WTC11 (cell line): Measurements from ENCODE around the gene SYPL2. TPM values are rescaled to one million over a fixed set of nuclear protein-coding genes. Genes with fewer than 3 reads are reported as not detected.

Source experiments
- ATF3 ChIP-seq: sonication (generic); formaldehyde crosslinking; conservative IDR thresholded peaks from 2 replicates; pipeline ENCODE4 v1.8.1; 2022; ENCODE audit warnings: mild to moderate bottlenecking, missing genetic modification reagents
- CREM ChIP-seq: sonication (generic); formaldehyde crosslinking; IDR thresholded peaks from 2 replicates; pipeline ENCODE4 v1.8.1; 2022; ENCODE audit warnings: mild to moderate bottlenecking, missing genetic modification reagents, moderate library complexity
- ETV6 ChIP-seq: sonication (generic); formaldehyde crosslinking; IDR thresholded peaks from 2 replicates; pipeline ENCODE4 v1.8.1; 2022; ENCODE audit warnings: mild to moderate bottlenecking, missing genetic modification reagents
- FOXK1 ChIP-seq: sonication (generic); formaldehyde crosslinking; IDR thresholded peaks from 2 replicates; pipeline ENCODE4 v1.8.0; 2022; ENCODE audit warnings: mild to moderate bottlenecking, moderate library complexity, missing genetic modification reagents
- FOXP1 ChIP-seq: sonication (generic); formaldehyde crosslinking; IDR thresholded peaks from 2 replicates; pipeline ENCODE4 v1.8.0; 2022; ENCODE audit warnings: missing genetic modification reagents, mild to moderate bottlenecking, moderate library complexity, borderline replicate concordance
- GABPB1 ChIP-seq: sonication (generic); formaldehyde crosslinking; IDR thresholded peaks from 2 replicates; pipeline ENCODE4 v1.8.1; 2023; ENCODE audit warnings: mild to moderate bottlenecking, missing genetic modification reagents
- GRHL2 ChIP-seq: fragments of 250-450 bp; sonication (Bioruptor Pico); IDR thresholded peaks from 2 replicates; pipeline ENCODE4 v1.8.0; 2022; ENCODE audit warnings: mild to moderate bottlenecking, moderate library complexity; ENCODE audit not compliant: insufficient replicate concordance, severe bottlenecking
- IRF2 ChIP-seq: sonication (generic); formaldehyde crosslinking; IDR thresholded peaks from 2 replicates; pipeline ENCODE4 v1.8.0; 2022; ENCODE audit warnings: low read depth, missing genetic modification reagents, borderline replicate concordance
- JAZF1 ChIP-seq: fragments of 250-450 bp; sonication (Bioruptor Pico); IDR thresholded peaks from 2 replicates; pipeline ENCODE4 v1.9.0; 2021; ENCODE audit warnings: moderate library complexity, mild to moderate bottlenecking, inconsistent platforms
- NFYB ChIP-seq: sonication (generic); formaldehyde crosslinking; conservative IDR thresholded peaks from 2 replicates; pipeline ENCODE4 v1.8.0; 2022; ENCODE audit warnings: low read depth, missing genetic modification reagents
- NR2C2 ChIP-seq: sonication (generic); formaldehyde crosslinking; IDR thresholded peaks from 2 replicates; pipeline ENCODE4 v1.8.0; 2022; ENCODE audit warnings: mild to moderate bottlenecking, missing genetic modification reagents
- RELA ChIP-seq: sonication (generic); formaldehyde crosslinking; IDR thresholded peaks from 2 replicates; pipeline ENCODE4 v1.8.1; 2022; ENCODE audit warnings: missing genetic modification reagents, mild to moderate bottlenecking, borderline replicate concordance
- RORB ChIP-seq: fragments of 250-450 bp; sonication (Bioruptor Pico); IDR thresholded peaks from 2 replicates; pipeline ENCODE4 v1.9.0; 2021; ENCODE audit warnings: mild to moderate bottlenecking
- SMAD4 ChIP-seq: sonication (generic); formaldehyde crosslinking; IDR thresholded peaks from 2 replicates; pipeline ENCODE4 v1.8.0; 2022; ENCODE audit warnings: mild to moderate bottlenecking, missing genetic modification reagents
- SOX15 ChIP-seq: fragments of 250-450 bp; sonication (Bioruptor Pico); IDR thresholded peaks from 2 replicates; pipeline ENCODE4 v1.9.0; 2021; ENCODE audit warnings: mild to moderate bottlenecking
- TEAD4 ChIP-seq: sonication (generic); formaldehyde crosslinking; IDR thresholded peaks from 2 replicates; pipeline ENCODE4 v1.8.0; 2022; ENCODE audit warnings: mild to moderate bottlenecking, missing genetic modification reagents
- TP53 ChIP-seq: sonication (generic); formaldehyde crosslinking; IDR thresholded peaks from 2 replicates; pipeline ENCODE4 v1.8.1; 2023; ENCODE audit warnings: mild to moderate bottlenecking, missing genetic modification reagents
- ZNF121 ChIP-seq: sonication (generic); formaldehyde crosslinking; IDR thresholded peaks from 2 replicates; pipeline ENCODE4 v1.8.0; 2023; ENCODE audit warnings: missing genetic modification reagents
- ZNF219 ChIP-seq: sonication (generic); formaldehyde crosslinking; IDR thresholded peaks from 2 replicates; pipeline ENCODE4 v1.8.0; 2023; ENCODE audit warnings: missing genetic modification reagents, mild to moderate bottlenecking, borderline replicate concordance
- ZNF232 ChIP-seq: sonication (generic); formaldehyde crosslinking; IDR thresholded peaks from 2 replicates; pipeline ENCODE4 v1.8.0; 2022; ENCODE audit warnings: mild to moderate bottlenecking, missing genetic modification reagents
- ZNF396 ChIP-seq: fragments of 250-450 bp; sonication (Bioruptor Pico); IDR thresholded peaks from 2 replicates; pipeline ENCODE4 v1.8.0; 2021; ENCODE audit warnings: mild to moderate bottlenecking, moderate library complexity, borderline replicate concordance
- ZNF425 ChIP-seq: fragments of 250-450 bp; sonication (Bioruptor Pico); conservative IDR thresholded peaks from 2 replicates; pipeline ENCODE4 v1.9.0; 2021; ENCODE audit warnings: mild to moderate bottlenecking
- total RNA-seq: library from RNA; stranded (reverse); gene quantifications from 3 replicates; pipeline ENCODE4 v1.2.3, GENCODE V29; 2021
- TF ChIP-seq, protein P1 (sequence below): sonication (generic); formaldehyde crosslinking; IDR thresholded peaks from 2 replicates; pipeline ENCODE4 v1.8.1; 2023; ENCODE audit warnings: mild to moderate bottlenecking, missing genetic modification reagents, borderline replicate concordance
- TF ChIP-seq, protein P2 (sequence below): fragments of 250-450 bp; sonication (Bioruptor Pico); IDR thresholded peaks from 2 replicates; pipeline ENCODE4 v2.1.2; 2022; ENCODE audit warnings: mild to moderate bottlenecking, moderate library complexity
- TF ChIP-seq, protein P3 (sequence below): sonication (generic); formaldehyde crosslinking; IDR thresholded peaks from 2 replicates; pipeline ENCODE4 v1.8.0; 2022; ENCODE audit warnings: mild to moderate bottlenecking, missing genetic modification reagents
- TF ChIP-seq, protein P4 (sequence below): fragments of 250-450 bp; sonication (Bioruptor Pico); IDR thresholded peaks from 2 replicates; pipeline ENCODE4 v1.9.0; 2021; ENCODE audit warnings: mild to moderate bottlenecking, borderline replicate concordance
- TF ChIP-seq, protein P5 (sequence below): sonication (generic); formaldehyde crosslinking; IDR thresholded peaks from 2 replicates; pipeline ENCODE4 v1.8.0; 2022; ENCODE audit warnings: mild to moderate bottlenecking, missing genetic modification reagents

SYPL2 gene
- total RNA-seq, 1 experiment from 2014 or later = 3.7 TPM

- TF ChIP-seq GRHL2 (CRISPR knock-in tag) (no peak), ZNF219 (no peak), ETV6 (0 out of 2 replicates have a peak, but pooled peaks have one; percentile 32), ZNF396 (CRISPR knock-in tag) (no peak), GABPB1 (CRISPR knock-in tag) (no peak), NFYB (CRISPR knock-in tag) (no peak), ZNF425 (no peak), JAZF1 (CRISPR knock-in tag) (no peak), FOXP1 (CRISPR knock-in tag) (peak; percentile 66; the same call in 1 of the 2 replicates), RORB (CRISPR knock-in tag) (no peak), RELA (CRISPR knock-in tag) (no peak), SOX15 (CRISPR knock-in tag) (no peak), NR2C2 (CRISPR knock-in tag) (no peak), CREM (CRISPR knock-in tag) (peak; percentile 75; the same call in 1 of the 2 replicates), TEAD4 (CRISPR knock-in tag) (no peak), ZNF232 (CRISPR knock-in tag) (no peak), ZNF121 (CRISPR knock-in tag) (no peak), TP53 (CRISPR knock-in tag) (no peak), IRF2 (CRISPR knock-in tag) (no peak), FOXK1 (CRISPR knock-in tag) (peak; percentile 35; the same call in 1 of the 2 replicates), SMAD4 (no peak), ATF3 (CRISPR knock-in tag) (no peak)
- TF ChIP-seq, protein P1, sequence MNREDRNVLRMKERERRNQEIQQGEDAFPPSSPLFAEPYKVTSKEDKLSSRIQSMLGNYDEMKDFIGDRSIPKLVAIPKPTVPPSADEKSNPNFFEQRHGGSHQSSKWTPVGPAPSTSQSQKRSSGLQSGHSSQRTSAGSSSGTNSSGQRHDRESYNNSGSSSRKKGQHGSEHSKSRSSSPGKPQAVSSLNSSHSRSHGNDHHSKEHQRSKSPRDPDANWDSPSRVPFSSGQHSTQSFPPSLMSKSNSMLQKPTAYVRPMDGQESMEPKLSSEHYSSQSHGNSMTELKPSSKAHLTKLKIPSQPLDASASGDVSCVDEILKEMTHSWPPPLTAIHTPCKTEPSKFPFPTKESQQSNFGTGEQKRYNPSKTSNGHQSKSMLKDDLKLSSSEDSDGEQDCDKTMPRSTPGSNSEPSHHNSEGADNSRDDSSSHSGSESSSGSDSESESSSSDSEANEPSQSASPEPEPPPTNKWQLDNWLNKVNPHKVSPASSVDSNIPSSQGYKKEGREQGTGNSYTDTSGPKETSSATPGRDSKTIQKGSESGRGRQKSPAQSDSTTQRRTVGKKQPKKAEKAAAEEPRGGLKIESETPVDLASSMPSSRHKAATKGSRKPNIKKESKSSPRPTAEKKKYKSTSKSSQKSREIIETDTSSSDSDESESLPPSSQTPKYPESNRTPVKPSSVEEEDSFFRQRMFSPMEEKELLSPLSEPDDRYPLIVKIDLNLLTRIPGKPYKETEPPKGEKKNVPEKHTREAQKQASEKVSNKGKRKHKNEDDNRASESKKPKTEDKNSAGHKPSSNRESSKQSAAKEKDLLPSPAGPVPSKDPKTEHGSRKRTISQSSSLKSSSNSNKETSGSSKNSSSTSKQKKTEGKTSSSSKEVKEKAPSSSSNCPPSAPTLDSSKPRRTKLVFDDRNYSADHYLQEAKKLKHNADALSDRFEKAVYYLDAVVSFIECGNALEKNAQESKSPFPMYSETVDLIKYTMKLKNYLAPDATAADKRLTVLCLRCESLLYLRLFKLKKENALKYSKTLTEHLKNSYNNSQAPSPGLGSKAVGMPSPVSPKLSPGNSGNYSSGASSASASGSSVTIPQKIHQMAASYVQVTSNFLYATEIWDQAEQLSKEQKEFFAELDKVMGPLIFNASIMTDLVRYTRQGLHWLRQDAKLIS (CRISPR knock-in tag) = no peak
- TF ChIP-seq, protein P2, sequence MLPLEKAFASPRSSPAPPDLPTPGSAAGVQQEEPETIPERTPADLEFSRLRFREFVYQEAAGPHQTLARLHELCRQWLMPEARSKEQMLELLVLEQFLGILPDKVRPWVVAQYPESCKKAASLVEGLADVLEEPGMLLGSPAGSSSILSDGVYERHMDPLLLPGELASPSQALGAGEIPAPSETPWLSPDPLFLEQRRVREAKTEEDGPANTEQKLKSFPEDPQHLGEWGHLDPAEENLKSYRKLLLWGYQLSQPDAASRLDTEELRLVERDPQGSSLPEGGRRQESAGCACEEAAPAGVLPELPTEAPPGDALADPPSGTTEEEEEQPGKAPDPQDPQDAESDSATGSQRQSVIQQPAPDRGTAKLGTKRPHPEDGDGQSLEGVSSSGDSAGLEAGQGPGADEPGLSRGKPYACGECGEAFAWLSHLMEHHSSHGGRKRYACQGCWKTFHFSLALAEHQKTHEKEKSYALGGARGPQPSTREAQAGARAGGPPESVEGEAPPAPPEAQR (CRISPR knock-in tag) = no peak
- TF ChIP-seq, protein P3, sequence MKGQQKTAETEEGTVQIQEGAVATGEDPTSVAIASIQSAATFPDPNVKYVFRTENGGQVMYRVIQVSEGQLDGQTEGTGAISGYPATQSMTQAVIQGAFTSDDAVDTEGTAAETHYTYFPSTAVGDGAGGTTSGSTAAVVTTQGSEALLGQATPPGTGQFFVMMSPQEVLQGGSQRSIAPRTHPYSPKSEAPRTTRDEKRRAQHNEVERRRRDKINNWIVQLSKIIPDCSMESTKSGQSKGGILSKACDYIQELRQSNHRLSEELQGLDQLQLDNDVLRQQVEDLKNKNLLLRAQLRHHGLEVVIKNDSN (CRISPR knock-in tag) = no peak
- TF ChIP-seq, protein P4, sequence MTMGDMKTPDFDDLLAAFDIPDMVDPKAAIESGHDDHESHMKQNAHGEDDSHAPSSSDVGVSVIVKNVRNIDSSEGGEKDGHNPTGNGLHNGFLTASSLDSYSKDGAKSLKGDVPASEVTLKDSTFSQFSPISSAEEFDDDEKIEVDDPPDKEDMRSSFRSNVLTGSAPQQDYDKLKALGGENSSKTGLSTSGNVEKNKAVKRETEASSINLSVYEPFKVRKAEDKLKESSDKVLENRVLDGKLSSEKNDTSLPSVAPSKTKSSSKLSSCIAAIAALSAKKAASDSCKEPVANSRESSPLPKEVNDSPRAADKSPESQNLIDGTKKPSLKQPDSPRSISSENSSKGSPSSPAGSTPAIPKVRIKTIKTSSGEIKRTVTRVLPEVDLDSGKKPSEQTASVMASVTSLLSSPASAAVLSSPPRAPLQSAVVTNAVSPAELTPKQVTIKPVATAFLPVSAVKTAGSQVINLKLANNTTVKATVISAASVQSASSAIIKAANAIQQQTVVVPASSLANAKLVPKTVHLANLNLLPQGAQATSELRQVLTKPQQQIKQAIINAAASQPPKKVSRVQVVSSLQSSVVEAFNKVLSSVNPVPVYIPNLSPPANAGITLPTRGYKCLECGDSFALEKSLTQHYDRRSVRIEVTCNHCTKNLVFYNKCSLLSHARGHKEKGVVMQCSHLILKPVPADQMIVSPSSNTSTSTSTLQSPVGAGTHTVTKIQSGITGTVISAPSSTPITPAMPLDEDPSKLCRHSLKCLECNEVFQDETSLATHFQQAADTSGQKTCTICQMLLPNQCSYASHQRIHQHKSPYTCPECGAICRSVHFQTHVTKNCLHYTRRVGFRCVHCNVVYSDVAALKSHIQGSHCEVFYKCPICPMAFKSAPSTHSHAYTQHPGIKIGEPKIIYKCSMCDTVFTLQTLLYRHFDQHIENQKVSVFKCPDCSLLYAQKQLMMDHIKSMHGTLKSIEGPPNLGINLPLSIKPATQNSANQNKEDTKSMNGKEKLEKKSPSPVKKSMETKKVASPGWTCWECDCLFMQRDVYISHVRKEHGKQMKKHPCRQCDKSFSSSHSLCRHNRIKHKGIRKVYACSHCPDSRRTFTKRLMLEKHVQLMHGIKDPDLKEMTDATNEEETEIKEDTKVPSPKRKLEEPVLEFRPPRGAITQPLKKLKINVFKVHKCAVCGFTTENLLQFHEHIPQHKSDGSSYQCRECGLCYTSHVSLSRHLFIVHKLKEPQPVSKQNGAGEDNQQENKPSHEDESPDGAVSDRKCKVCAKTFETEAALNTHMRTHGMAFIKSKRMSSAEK (CRISPR knock-in tag) = no peak
- TF ChIP-seq, protein P5, sequence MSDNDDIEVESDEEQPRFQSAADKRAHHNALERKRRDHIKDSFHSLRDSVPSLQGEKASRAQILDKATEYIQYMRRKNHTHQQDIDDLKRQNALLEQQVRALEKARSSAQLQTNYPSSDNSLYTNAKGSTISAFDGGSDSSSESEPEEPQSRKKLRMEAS (CRISPR knock-in tag) = no peak; the same call in 1 of the 2 replicates
Measured at GRCh38 chr1:109483672-109484518, 17.5 kb downstream of the SYPL2 start, which contains the start of gene ATXN7L2 (continued).
